ENCODE measurements around the gene FOXP1.

FOXP1 gene

DNA sequence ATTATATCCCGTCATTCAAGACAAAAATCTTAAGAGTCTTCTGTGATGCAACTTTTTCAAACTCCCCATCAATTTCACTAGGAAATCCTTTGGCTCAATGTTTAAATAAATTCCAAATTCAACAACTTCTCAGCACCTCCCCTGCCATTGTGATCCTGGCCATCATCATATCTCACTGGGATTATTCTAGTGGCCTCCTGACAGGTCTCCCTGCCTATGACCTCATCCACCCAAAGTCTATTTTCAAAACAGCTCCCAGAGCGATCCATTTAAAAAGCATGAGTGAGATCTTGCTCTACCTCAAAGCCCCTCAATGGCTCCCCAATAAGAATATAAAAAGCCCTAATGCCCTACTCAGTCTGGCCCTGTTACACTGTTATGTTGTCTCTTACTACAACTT lies 293.2 kb downstream of the FOXP1 start:
- DNase-seq: no peak

DNA sequence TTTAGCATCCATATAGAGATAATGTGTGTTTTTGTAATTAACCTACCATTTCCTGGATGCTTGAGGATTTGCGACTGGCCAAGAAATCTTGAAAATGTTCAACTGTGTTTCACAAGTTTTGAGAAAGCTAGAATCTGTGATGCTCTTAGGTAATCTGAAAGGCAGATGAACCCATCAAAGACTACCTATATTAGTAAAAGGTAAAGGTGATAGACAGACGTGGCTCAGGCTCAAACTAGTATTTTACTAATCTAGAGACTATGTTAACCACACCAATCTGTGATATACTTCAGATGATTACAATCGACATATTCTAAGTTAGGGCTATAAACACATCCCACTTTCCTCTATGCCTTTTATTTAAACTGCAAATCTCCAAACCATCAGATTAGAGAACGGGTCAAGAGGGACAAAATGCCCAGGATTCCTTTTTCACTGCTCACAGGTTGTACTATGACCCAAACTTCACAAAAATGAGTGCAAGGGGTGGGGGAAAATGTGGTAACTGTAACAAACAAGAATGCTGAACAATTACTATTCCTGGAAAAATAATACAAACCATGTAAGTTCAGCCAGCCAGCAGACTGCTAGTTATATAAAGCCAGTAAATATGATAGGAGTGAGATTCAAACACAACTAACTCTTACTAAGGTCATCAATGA lies 295.1 kb downstream of the FOXP1 start:
- DNase-seq: no peak

DNA sequence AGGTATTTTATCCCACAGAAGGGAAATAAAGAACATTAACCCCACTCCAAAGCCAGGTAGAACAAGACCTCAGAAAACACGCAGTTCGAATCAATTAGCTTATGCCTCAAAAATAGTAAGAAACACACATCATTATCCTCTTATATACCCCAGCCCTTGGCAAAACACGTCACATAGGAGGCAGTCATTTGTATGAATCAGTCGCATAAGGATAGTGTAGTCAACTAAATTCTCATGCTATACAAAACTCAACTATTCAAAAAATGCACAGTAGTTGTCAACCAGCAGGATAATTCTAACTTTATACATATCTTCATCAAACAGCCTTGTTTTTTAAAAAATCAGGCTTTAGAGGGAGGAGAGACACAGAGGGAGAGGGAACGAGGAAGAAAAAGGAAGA lies 298.4 kb downstream of the FOXP1 start:
- DNase-seq: no peak

GRCh38 chr3:71282976-71283375 lies 300.6 kb downstream of the FOXP1 start:
- no peak for DNase-seq

DNA sequence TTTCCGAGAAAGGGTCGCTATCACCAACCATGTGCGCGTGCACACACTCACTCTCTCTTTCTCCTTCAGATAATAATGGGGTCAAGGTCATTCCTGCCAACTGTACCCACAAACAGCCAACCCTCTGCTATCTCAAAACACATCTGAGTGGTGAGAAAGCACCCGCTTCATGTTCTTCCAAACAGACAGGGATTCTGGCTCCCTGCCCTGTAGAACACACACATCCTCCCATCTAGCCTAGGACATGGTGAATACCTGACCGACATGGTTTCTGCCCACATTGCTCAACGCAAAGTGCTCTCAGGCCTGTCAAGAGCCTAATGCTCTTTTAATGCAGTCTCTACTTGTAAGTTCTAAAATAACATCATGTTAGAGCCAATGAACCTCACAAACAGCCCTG lies 302.2 kb downstream of the FOXP1 start:
- DNase-seq: no peak

GRCh38 chr3:71277341-71277740 lies 306.2 kb downstream of the FOXP1 start:
- DNase-seq: no peak

GRCh38 chr3:71276531-71276930 lies 307.0 kb downstream of the FOXP1 start:
- DNase-seq: no peak

DNA sequence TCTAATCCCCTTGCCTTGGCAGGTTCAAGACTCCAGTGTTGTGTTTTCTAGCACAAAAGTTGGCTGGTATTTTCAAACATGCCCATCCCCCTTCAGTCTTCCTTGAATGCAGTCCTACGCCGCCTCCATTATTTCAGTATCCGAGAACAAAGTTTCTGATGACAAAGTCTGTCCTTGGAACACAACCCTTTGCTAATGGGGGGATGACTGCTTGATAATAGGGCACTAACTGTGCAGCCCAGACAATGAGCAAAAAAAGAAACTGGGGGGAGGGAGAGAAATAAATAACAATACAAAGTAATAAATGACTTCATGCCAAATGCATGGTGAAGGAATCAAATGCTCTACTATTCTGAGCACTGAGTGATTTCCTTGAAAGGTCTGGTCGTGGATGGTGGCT lies 310.1 kb downstream of the FOXP1 start:
- no peak for DNase-seq

- DNase-seq: no peak
Measured at GRCh38 chr3:71271596-71271995, 311.9 kb downstream of the FOXP1 start.

DNA sequence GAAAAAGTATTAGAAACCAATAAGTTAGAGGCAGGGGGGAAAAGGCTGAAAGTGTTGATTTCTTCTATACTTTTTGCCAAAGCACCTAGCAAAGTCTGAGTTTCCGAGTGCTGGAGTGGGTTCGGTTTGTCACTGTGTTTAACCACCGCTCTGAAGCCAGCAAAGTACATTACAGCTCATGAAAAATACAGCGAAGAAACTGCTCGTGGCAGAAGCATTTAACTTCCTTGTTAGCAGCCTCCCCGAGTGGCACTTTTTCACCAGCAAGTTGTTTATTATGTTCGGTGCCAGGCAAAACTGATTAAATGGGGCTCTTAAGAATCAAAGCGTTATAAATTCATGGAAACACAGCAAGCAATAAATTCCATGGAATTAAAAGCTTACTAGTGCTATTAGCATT lies 313.6 kb downstream of the FOXP1 start:
- DNase-seq: no peak

GRCh38 chr3:71268462-71268999 lies 315.0 kb downstream of the FOXP1 start:
- no peak for DNase-seq

DNA sequence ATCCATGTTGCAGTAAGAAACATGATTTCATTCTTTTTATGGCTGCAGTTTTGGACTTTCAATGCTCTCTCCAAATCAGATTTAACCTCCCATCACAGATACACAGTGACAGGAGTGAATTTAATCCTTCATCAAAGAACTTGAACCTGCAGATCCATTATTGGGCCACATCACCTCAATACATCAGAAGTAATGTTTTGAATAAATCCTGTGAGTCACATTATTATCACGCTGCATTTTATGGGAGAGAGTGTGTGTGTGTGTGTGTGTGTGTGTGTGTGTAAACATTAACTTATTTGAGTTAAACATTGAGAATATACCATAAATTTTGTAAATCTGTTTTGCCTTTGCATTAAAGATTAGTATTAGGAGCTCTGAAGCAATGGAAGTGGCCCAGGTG lies 316.7 kb downstream of the FOXP1 start:
- DNase-seq: no peak

GRCh38 chr3:71265365-71265915 lies 318.1 kb downstream of the FOXP1 start:
- no peak for DNase-seq

DNA sequence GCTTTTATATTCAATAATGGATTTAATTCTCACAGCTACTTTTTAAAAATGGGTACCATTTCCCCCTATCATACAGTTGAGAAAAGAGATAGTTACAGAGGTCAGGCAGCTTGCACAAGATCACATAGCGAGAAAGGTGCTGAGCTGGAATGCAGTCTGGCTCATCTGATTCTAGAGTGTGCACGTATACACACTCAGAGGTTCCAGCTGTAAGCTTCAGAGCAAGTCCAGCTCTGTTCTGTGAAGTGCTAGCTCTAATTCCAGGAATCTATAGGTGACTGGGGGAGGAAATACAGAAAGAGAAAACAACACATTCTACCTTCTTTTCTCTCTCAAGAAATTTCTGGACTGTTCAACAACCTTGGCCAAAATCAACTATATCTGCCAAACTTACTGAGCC lies 318.7 kb downstream of the FOXP1 start:
- no peak for DNase-seq

DNA sequence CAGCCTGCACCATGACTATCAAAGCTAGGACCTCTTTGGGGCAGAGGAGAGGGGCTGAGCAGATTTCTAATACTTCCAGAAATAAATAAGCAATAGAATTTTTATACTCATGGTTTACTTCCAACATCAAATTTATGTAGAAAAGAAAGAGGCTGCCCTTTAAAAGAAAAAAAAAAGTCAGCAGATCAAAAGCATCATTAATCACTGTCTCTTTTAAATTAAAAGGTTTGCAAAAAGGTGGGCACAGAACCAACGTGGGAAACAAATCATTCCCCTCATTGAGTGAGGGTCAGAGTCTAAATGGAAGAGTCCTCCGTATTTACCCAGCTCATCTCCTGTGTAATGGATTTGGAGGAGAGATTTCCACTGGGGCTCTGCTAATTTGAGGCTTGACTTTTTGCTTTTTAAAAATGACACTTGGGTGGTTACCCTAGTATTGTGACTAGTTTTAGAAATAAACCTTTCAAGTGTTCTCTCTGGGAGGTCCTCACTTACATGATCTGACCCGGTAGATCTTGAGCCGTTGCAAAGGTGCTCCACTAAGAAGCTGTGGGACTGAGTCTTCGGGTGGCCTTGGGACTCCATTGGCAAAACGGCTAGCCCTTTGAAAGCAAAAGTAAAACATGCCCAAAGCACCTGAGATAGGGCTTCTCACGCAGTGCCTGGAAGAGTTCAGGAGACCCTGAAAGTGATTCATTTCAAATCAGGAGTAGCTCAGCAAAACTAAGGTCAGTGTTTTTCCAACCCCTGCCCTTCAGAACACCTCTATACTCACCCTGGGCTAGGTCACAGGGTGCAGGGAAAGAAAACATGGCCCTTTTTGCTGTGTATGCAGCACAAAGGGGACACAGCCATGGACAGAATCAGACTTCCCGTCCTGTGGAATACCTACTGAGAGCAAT lies 320.9 kb downstream of the FOXP1 start:
- no peak for DNase-seq

GRCh38 chr3:71260782-71261181 lies 322.7 kb downstream of the FOXP1 start:
- no peak for DNase-seq

DNA sequence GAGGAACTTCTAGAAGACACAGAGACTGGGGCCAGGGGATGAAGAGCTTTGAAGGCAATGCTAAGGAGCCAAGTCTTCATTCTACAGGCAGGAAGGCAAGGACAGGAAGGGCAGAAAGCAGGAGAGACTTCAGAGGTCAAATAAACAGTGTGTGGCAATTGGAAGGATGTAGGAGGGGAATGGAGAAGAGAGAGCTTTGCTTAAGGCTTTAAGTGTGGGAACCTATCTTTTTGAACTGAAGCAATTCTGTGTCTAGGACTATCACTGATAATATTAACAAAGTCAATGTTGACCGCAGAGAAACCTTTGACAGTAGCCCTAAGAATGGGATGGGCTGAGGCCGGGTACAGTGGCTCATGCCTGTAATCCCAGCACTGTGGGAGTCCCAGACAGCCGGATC lies 325.0 kb downstream of the FOXP1 start:
- no peak for DNase-seq

DNA sequence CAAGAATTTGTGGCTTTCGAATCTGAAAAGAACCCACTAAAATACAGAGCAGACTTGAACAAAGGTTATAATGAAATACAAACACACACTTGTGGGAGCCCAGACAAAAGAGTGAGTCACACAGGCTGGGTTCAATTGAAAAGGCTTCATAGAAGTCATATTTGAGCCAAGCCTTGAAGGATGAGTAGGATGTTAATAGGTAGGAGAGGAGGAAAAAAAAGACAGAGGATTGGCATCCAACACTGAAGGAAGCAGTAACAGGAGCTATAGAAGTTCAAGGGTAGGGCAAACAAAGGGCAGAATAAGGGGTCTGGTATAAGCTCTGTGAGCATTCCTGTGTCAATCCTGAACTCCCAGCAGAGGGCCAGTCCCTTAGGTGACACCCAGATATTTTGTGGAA lies 325.4 kb downstream of the FOXP1 start:
- DNase-seq: no peak

DNA sequence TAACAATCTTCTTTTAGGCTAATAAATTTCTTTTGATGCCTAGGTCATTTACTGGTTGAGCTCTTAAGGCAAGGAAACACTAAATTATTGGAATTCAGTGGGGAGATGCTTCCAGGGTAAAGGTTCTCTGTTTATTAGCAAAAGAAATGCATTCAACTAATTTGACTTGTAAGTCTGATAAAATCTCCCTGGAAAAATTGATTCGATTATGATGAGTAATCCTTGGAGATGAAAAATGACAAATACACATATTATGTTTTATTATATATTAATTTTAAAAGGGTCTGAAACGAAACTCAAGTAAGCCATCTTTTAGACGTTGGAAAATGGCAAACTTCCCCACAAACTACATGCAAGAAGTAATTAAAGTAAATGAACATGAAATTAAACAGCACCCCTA lies 328.0 kb downstream of the FOXP1 start:
- no peak for DNase-seq

DNA sequence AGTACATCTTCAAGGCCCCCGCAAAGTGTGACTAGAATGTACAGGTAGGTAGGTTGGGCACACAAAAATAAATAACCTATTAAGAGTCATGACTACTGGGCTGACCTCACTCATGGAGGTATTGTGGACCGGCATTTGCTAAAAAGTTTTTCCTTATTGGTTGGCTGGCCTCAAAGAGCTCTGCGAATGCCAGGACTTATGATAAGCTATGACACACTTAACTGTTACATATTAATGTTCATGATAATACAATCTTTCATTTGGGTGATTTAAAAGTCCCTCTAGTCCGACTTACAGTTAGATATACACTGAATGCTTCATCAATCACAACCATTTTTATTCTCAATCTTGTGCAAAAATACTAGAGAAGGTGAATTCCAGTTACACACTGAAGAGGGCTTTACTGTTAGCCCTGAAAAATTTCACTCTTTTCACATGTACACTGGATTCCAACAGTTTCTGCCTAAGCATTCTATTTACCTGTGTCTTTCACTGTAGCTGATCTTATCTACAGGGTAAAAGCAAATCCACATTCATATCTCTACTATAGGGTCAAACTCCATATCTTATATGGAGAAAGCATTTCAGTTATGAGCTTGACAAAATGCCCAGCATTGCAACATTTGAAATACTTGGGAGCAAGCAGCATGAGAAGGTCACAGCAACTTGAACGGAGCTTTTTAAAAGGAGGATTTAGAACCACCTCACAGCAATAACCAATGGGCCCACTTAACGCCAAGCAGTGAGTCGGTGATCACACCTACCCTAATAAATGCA lies 329.1 kb downstream of the FOXP1 start:
- DNase-seq: no peak

DNA sequence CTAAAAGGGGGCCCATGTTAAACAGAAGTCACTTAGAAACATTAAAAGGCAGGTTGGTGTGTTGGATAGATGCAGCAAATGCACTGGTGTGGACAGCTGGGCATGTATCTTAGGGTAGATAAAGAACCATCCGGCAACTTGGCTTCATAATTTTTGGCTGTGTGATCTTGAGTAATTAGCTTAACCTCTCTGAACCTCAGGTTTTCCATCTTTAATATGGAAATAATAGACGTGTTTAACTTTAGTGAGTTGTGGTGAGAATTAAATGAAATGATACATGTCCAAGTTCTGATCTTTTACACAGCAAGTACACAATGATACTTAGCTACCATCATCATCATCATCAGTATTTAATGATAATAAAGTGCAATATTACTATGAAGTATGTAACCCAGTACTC lies 330.4 kb downstream of the FOXP1 start:
- DNase-seq: no peak

GRCh38 chr3:71252466-71252865 lies 331.1 kb downstream of the FOXP1 start:
- DNase-seq: no peak

- no peak for DNase-seq
Measured at GRCh38 chr3:71251156-71251775, 332.3 kb downstream of the FOXP1 start.

Measured in stimulated activated CD4-positive, alpha-beta T cell treated with anti-CD3 and anti-CD28 coated beads, Interleukin-2, amount 100 ng/mL, for 24 hours (primary cell).